Measurements from ENCODE around the gene KRTAP10-8.
"Not testable (repeated sequence)": the region's sequence is repeated elsewhere in the genome, so short reads cannot be mapped to it uniquely, and the experiment has no call there.

KRTAP10-8 gene

GRCh38 chr21:44612029-44612486, at the start of gene KRTAP10-8:
Gene KRTAP10-8, plus strand, starts transcription at chr21:44612079. Its CDS starts 22 bp downstream, at chr21:44612101.
- DNase-seq = no peak

GRCh38 chr21:44564099-44564498, 47.8 kb upstream of the KRTAP10-8 start:
- DNase-seq = no peak

GRCh38 chr21:44564886-44565598, 46.8 kb upstream of the KRTAP10-8 start:
- DNase-seq = peak; percentile 60

GRCh38 chr21:44566403-44566802, 45.5 kb upstream of the KRTAP10-8 start:
- peak; percentile 73 for DNase-seq

- no peak for DNase-seq
These were observed 44.3 kb upstream of the KRTAP10-8 start for GRCh38 chr21:44567481-44568171.

- DNase-seq = no peak
These were observed 43.6 kb upstream of the KRTAP10-8 start for GRCh38 chr21:44568261-44568660.

GRCh38 chr21:44568667-44569556, 43.0 kb upstream of the KRTAP10-8 start:
- DNase-seq = no peak

- no peak for DNase-seq
These were observed 41.9 kb upstream of the KRTAP10-8 start for GRCh38 chr21:44569861-44570517.

- no peak for DNase-seq
These were observed 40.6 kb upstream of the KRTAP10-8 start for GRCh38 chr21:44571296-44571695.

GRCh38 chr21:44571844-44572782, 39.8 kb upstream of the KRTAP10-8 start:
- DNase-seq = no peak

GRCh38 chr21:44572959-44573583, 38.8 kb upstream of the KRTAP10-8 start:
- DNase-seq = no peak

GRCh38 chr21:44573630-44574456, 38.0 kb upstream of the KRTAP10-8 start, which contains the start of gene KRTAP10-4:
Gene KRTAP10-4, plus strand, starts transcription at chr21:44573729. Its CDS starts 30 bp downstream, at chr21:44573759.
- DNase-seq = not testable (repeated sequence)

- DNase-seq = no peak
These were observed 37.2 kb upstream of the KRTAP10-8 start for GRCh38 chr21:44574457-44575306.

- no peak for DNase-seq
These were observed 36.4 kb upstream of the KRTAP10-8 start for GRCh38 chr21:44575307-44576024.

- no peak for DNase-seq
These were observed 35.9 kb upstream of the KRTAP10-8 start for GRCh38 chr21:44576025-44576420.

- no peak for DNase-seq
These were observed 33.4 kb upstream of the KRTAP10-8 start for GRCh38 chr21:44578371-44579055.

GRCh38 chr21:44579056-44579832, 32.6 kb upstream of the KRTAP10-8 start:
- DNase-seq = no peak
